ENCODE data around the gene CA5B.
A peak's percentile ranks its signal among the peaks of the same experiment; 100 is the strongest.
"Not testable (repeated sequence)": the region's sequence is repeated elsewhere in the genome, so short reads cannot be mapped to it uniquely, and the experiment has no call there.

CA5B gene

GRCh38 chrX:15816886-15817285, 78.8 kb downstream of the CA5B start:
- no peaks in the 10 kb centered on the region for H3K9me3 Mint-ChIP-seq
- H3K36me3 Mint-ChIP-seq = peaks cover 91% of the 10 kb centered on the region
- DNase-seq (ENCODE audit: low spot score in 2 of 2) (peak; percentile 19 to 60), ATAC-seq (peak; percentile 79)
- H3K4me3 Mint-ChIP-seq = peak overlapping the region; percentile 34
- H3K4me1 Mint-ChIP-seq = peaks cover 39% of the 10 kb centered on the region
- H3K27ac Mint-ChIP-seq = peak overlapping the region; percentile 61

- no peak for DNase-seq (ENCODE audit: low spot score in 2 of 2)
- peak; percentile 78 for ATAC-seq
- Mint-ChIP-seq H3K27ac (peak overlapping the region; percentile 43), H3K4me1 (peaks cover 34% of the 10 kb centered on the region), H3K9me3 (no peaks in the 10 kb centered on the region), H3K36me3 (peaks cover 92% of the 10 kb centered on the region), H3K4me3 (no peak overlapping the region)
Measured at GRCh38 chrX:15820106-15821073, 82.3 kb downstream of the CA5B start.

- no peak overlapping the region for H3K27ac Mint-ChIP-seq
- H3K36me3 Mint-ChIP-seq = peaks cover 89% of the 10 kb centered on the region
- H3K4me3 Mint-ChIP-seq = no peak overlapping the region
- ATAC-seq (no peak), DNase-seq (ENCODE audit: low spot score in 2 of 2) (no peak)
- peaks cover 17% of the 10 kb centered on the region for H3K4me1 Mint-ChIP-seq
- no peaks in the 10 kb centered on the region for H3K9me3 Mint-ChIP-seq
Measured at GRCh38 chrX:15822922-15823321, 84.9 kb downstream of the CA5B start.

GRCh38 chrX:15825936-15826335, 87.9 kb downstream of the CA5B start:
- no peaks in the 10 kb centered on the region for H3K9me3 Mint-ChIP-seq
- H3K4me3 Mint-ChIP-seq = no peak overlapping the region

GRCh38 chrX:15829217-15829616, 91.1 kb downstream of the CA5B start:
- Mint-ChIP-seq H3K36me3 (peaks cover 43% of the 10 kb centered on the region), H3K4me3 (no peak overlapping the region), H3K9me3 (no peaks in the 10 kb centered on the region), H3K27ac (no peak overlapping the region), H3K4me1 (no peaks in the 10 kb centered on the region)
- ATAC-seq (no peak), DNase-seq (ENCODE audit: low spot score in 2 of 2) (no peak)

More at GRCh38 chrX:15825936-15826335, 87.9 kb downstream of the CA5B start:
- Mint-ChIP-seq H3K27ac (no peak overlapping the region), H3K36me3 (peaks cover 76% of the 10 kb centered on the region), H3K4me1 (peaks cover 1% of the 10 kb centered on the region)
- no peak for DNase-seq (ENCODE audit: low spot score in 2 of 2)
- ATAC-seq = no peak

GRCh38 chrX:15831347-15831746, 93.3 kb downstream of the CA5B start:
- not testable (repeated sequence) for H3K4me3 Mint-ChIP-seq; H3K4me1 Mint-ChIP-seq; ATAC-seq; DNase-seq (ENCODE audit: low spot score in 2 of 2); H3K9me3 Mint-ChIP-seq; H3K27ac Mint-ChIP-seq
- H3K36me3 Mint-ChIP-seq = peaks cover 30% of the 10 kb centered on the region

- DNase-seq (ENCODE audit: low spot score in 2 of 2) (no peak), ATAC-seq (no peak)
- H3K4me3 Mint-ChIP-seq = no peak overlapping the region
- peaks cover 18% of the 10 kb centered on the region for H3K36me3 Mint-ChIP-seq
- no peaks in the 10 kb centered on the region for H3K9me3 Mint-ChIP-seq
- no peaks in the 10 kb centered on the region for H3K4me1 Mint-ChIP-seq
- no peak overlapping the region for H3K27ac Mint-ChIP-seq
Measured at GRCh38 chrX:15834053-15834452, 96.0 kb downstream of the CA5B start.

GRCh38 chrX:15834827-15835595, 96.9 kb downstream of the CA5B start:
- no peaks in the 10 kb centered on the region for H3K9me3 Mint-ChIP-seq
- H3K4me3 Mint-ChIP-seq = no peak overlapping the region
- no peak for ATAC-seq
- H3K36me3 Mint-ChIP-seq = peaks cover 21% of the 10 kb centered on the region
- DNase-seq (ENCODE audit: low spot score in 2 of 2) = no peak
- no peak overlapping the region for H3K27ac Mint-ChIP-seq
- no peaks in the 10 kb centered on the region for H3K4me1 Mint-ChIP-seq
